CD14-positive monocyte (primary cell): ENCODE data around the gene SLC37A3. TPM values are rescaled to one million over a fixed set of nuclear protein-coding genes. Genes with fewer than 3 reads are reported as not detected.

ENCODE experiments used
- DNase-seq, 3 donors: peaks; one replicate each; pipeline ENCODE4 v3.0.0-alpha.2; 2011 to 2022
- H2AFZ ChIP-seq: 2 replicates; pipeline ENCODE4 v1.6.0; 2012; ENCODE audit warnings: mild to moderate bottlenecking, low read depth, low read length, inconsistent platforms; ENCODE audit not compliant: insufficient read depth, poor library complexity, severe bottlenecking
- H3K27ac ChIP-seq, 2 donors: 1 replicate in 1 of 2; 2 replicates in 1 of 2; pipeline ENCODE4 v1.5.1; 2012 to 2013; ENCODE audit warnings: low read length in 2 of 2, control low read depth in 1 of 2, inconsistent platforms in 1 of 2, low read depth in 1 of 2, mild to moderate bottlenecking in 1 of 2
- H3K27me3 ChIP-seq, 2 donors: one replicate each; pipeline versions ENCODE4 v1.6.0 to v1.6.1; 2011 to 2013; ENCODE audit warnings: low read length in 2 of 2; ENCODE audit not compliant: control insufficient read depth in 2 of 2, insufficient read depth in 2 of 2
- H3K36me3 ChIP-seq, 2 donors: replicated peaks in 1 of 2; 1 replicate in 1 of 2; 2 replicates in 1 of 2; pipeline versions ENCODE4 v1.5.1 to v1.6.1; 2012 to 2013; ENCODE audit warnings: low read length in 2 of 2, control low read depth in 1 of 2, inconsistent platforms in 1 of 2, mild to moderate bottlenecking in 1 of 2; ENCODE audit not compliant: insufficient read depth in 2 of 2, control insufficient read depth in 1 of 2
- H3K4me1 ChIP-seq, 2 donors: 1 replicate in 1 of 2; 2 replicates in 1 of 2; pipeline versions ENCODE4 v1.5.1 to v1.6.1; 2012 to 2013; ENCODE audit warnings: low read length in 2 of 2, control low read depth in 1 of 2, inconsistent platforms in 1 of 2, mild to moderate bottlenecking in 1 of 2, moderate library complexity in 1 of 2; ENCODE audit not compliant: insufficient read depth in 2 of 2, control insufficient read depth in 1 of 2
- H3K4me2 ChIP-seq: replicated peaks from 2 replicates; pipeline ENCODE3; 2012; ENCODE audit warnings: low read length, moderate library complexity, mild to moderate bottlenecking; ENCODE audit not compliant: poor library complexity, severe bottlenecking; ENCODE audit errors: extremely low read depth
- H3K4me3 ChIP-seq, 3 experiments: fragments of 200-600 bp in 1 of 3; sonication (generic) in 1 of 3; replicated peaks in 1 of 3; 1 replicate in 2 of 3; 2 replicates in 1 of 3; pipeline ENCODE4 v1.5.1; 2011 to 2013; ENCODE audit warnings: low read length in 3 of 3, mild to moderate bottlenecking in 3 of 3, control low read depth in 2 of 3, low read depth in 2 of 3, inconsistent platforms in 1 of 3, moderate library complexity in 1 of 3
- H3K79me2 ChIP-seq: 2 replicates; pipeline ENCODE4 v1.6.0; 2012; ENCODE audit warnings: mild to moderate bottlenecking, control low read depth, inconsistent platforms, low read length, moderate library complexity; ENCODE audit not compliant: insufficient read depth
- H3K9ac ChIP-seq: 2 replicates; pipeline ENCODE4 v1.6.0; 2017; ENCODE audit warnings: low read length, mild to moderate bottlenecking; ENCODE audit not compliant: insufficient read depth, poor library complexity, severe bottlenecking
- H3K9me3 ChIP-seq, 2 donors: replicated peaks in 1 of 2; 1 replicate in 1 of 2; 2 replicates in 1 of 2; pipeline versions ENCODE4 v1.5.1 to v1.6.1; 2012 to 2013; ENCODE audit warnings: low read length in 2 of 2, control low read depth in 1 of 2; ENCODE audit not compliant: control insufficient read depth in 1 of 2, insufficient read depth in 1 of 2
- H4K20me1 ChIP-seq: 2 replicates; pipeline ENCODE4 v1.6.0; 2012; ENCODE audit warnings: mild to moderate bottlenecking, low read length, control low read depth, moderate library complexity; ENCODE audit not compliant: insufficient read depth
- H3K27ac Mint-ChIP-seq, 7 donors: one replicate each; pipeline ENCODE4 v1.8.0; 2020; ENCODE audit warnings: mild to moderate bottlenecking in 7 of 7, mixed read lengths in 7 of 7, moderate library complexity in 6 of 7, inconsistent platforms in 2 of 7
- H3K27me3 Mint-ChIP-seq, 3 donors: one replicate each; pipeline ENCODE4 v1.8.0; 2021 to 2022; ENCODE audit warnings: low read depth in 3 of 3, mild to moderate bottlenecking in 3 of 3, mixed read lengths in 3 of 3, moderate library complexity in 3 of 3, inconsistent platforms in 1 of 3
- H3K36me3 Mint-ChIP-seq, 2 donors: one replicate each; pipeline ENCODE4 v1.8.0; 2020; ENCODE audit warnings: mixed read lengths in 2 of 2, inconsistent platforms in 1 of 2, mild to moderate bottlenecking in 1 of 2
- H3K4me1 Mint-ChIP-seq: one replicate; pipeline ENCODE4 v1.8.0; 2020; ENCODE audit warnings: mild to moderate bottlenecking, mixed read lengths
- H3K4me3 Mint-ChIP-seq, 2 donors: one replicate each; pipeline ENCODE4 v1.8.0; 2020; ENCODE audit warnings: mild to moderate bottlenecking in 2 of 2, mixed read lengths in 2 of 2, moderate library complexity in 1 of 2
- H3K9me3 Mint-ChIP-seq, 7 donors: one replicate each; pipeline ENCODE4 v1.8.0; 2020 to 2022; ENCODE audit warnings: mixed read lengths in 7 of 7, mild to moderate bottlenecking in 6 of 7, moderate library complexity in 6 of 7, inconsistent platforms in 2 of 7
- CTCF ChIP-seq: fragments of 200-600 bp; IDR thresholded peaks from one replicate; pipeline ENCODE4 v1.8.0; 2022; ENCODE audit warnings: antibody characterized with exemption, mild to moderate bottlenecking
- WGBS: methylation state at CpG from one replicate; pipeline ENCODE4 v1.1.5; 2013; ENCODE audit warnings: missing lambda C conversion rate; ENCODE audit not compliant: insufficient coverage; 5-methylcytosine and 5-hydroxymethylcytosine counted together
- intact Hi-C, 2 donors: fragments of 100-400 bp; cut with micrococcal nuclease; formaldehyde crosslinking; loops; one replicate each; pipeline versions ENCODE4 v1.15.0 to v1.15.1; 2023
- polyA plus RNA-seq, 3 donors: library from polyadenylated mRNA; depleted of rRNA in 1 of 3; unstranded in 2 of 3; stranded (reverse) in 1 of 3; fragments of 300-500 nt in 2 of 3; fragments of >200 nt in 1 of 3; fragmentation: Illumina TruSeq in 2 of 3; gene quantifications; 1 replicate in 2 of 3; 2 replicates in 1 of 3; pipeline ENCODE4 v1.2.3, GENCODE V29; 2012 to 2021

The SLC37A3 gene
- polyA plus RNA-seq, 3 donors = 3.1 to 26.1 (median 5.2) TPM

GRCh38 chr7:140447841-140448240, 49.5 kb upstream of the SLC37A3 start:
- Mint-ChIP-seq H3K4me1 (peaks cover 16% of the 10 kb centered on the region), H3K27me3 (no peaks in the 10 kb centered on the region), H3K9me3 (no peaks in the 10 kb centered on the region), H3K4me3 (no peak overlapping the region), H3K27ac (peak overlapping the region in 4 of 7 donors; percentile 3 to 82 (median 51)), H3K36me3 (peaks cover 9 to 18% of the 10 kb centered on the region in 2 donors)
- Histone ChIP-seq H3K9me3 (no peaks in the 10 kb centered on the region), H3K4me2 (no peak overlapping the region), H3K9ac (no peak overlapping the region), H3K79me2 (no peaks in the 10 kb centered on the region), H3K27ac (peak overlapping the region in 1 of 2 donors; percentile 5), H3K27me3 (no peaks in the 10 kb centered on the region), H3K36me3 (peaks cover 5 to 15% of the 10 kb centered on the region in 2 donors), H2AFZ (no peak overlapping the region), H3K4me1 (peaks cover 11 to 13% of the 10 kb centered on the region in 2 donors), H3K4me3 (no peak overlapping the region), H4K20me1 (peaks cover 24% of the 10 kb centered on the region)
- TF ChIP-seq CTCF = no peak
- WGBS = no CpG with 5 or more reads among the region's 7 CpGs
- DNase-seq = no peak
- intact Hi-C loops = no loop called here

- H3K9me3 Mint-ChIP-seq = no peaks in the 10 kb centered on the region
- intact Hi-C loops = no loop called here
Measured at GRCh38 chr7:140446467-140446866, 48.1 kb upstream of the SLC37A3 start.

More at GRCh38 chr7:140446467-140446866, 48.1 kb upstream of the SLC37A3 start:
- H3K36me3 Mint-ChIP-seq = peaks cover 0 to 10% of the 10 kb centered on the region in 2 donors
- Histone ChIP-seq H3K36me3 (peaks cover 0 to 5% of the 10 kb centered on the region in 2 donors), H3K4me2 (no peak overlapping the region), H3K27ac (no peak overlapping the region), H3K4me3 (no peak overlapping the region), H3K9me3 (no peaks in the 10 kb centered on the region), H3K79me2 (no peaks in the 10 kb centered on the region), H2AFZ (no peak overlapping the region), H3K4me1 (peaks cover 11 to 13% of the 10 kb centered on the region in 2 donors), H4K20me1 (peaks cover 13% of the 10 kb centered on the region), H3K27me3 (no peaks in the 10 kb centered on the region), H3K9ac (no peak overlapping the region)
- DNase-seq = no peak
- WGBS = 94% methylated on average over 6 of the region's 11 CpGs
- H3K27ac Mint-ChIP-seq = peak overlapping the region in 1 of 7 donors; percentile 42
- no peak overlapping the region for H3K4me3 Mint-ChIP-seq
- no peak for TF ChIP-seq CTCF
- H3K27me3 Mint-ChIP-seq = no peaks in the 10 kb centered on the region
- peaks cover 16% of the 10 kb centered on the region for H3K4me1 Mint-ChIP-seq
